22Rv1 (cell line): ENCODE results near the gene AFM.

ENCODE experiments used
- CTCF ChIP-seq: fragments of 450-650 bp; IDR thresholded peaks from 2 replicates; pipeline ENCODE4 v1.5.1; 2017; ENCODE audit warnings: mild to moderate bottlenecking
- ZFX ChIP-seq: fragments of 450-650 bp; IDR thresholded peaks from 2 replicates; pipeline ENCODE4 v1.6.1; 2017; ENCODE audit warnings: antibody characterized with exemption, borderline replicate concordance

- TF ChIP-seq CTCF (no peak), ZFX (no peak)
These were observed 59.3 kb downstream of the AFM start for GRCh38 chr4:73540826-73541225.
